ENCODE data around the gene HIBADH.

The HIBADH gene

DNA sequence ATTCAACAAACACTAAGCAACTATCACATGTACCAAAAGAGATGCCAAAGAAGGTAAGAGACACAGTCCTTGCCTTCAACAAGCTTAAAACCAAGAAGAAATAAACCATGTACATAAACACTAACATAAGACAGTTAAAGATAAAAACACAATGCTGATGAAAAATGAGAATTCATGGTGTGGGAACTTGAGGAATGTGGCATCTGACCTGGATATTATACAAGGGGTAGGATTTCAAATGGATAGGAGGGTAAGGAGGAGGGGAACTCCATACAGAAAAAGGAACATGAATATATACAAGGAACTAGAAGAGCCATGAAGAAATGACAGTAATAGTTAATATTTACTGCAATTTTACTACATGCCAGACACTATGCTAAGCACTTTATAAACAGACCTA is 11.0 kb downstream of the HIBADH start (continued):
- TF ChIP-seq, protein P1, sequence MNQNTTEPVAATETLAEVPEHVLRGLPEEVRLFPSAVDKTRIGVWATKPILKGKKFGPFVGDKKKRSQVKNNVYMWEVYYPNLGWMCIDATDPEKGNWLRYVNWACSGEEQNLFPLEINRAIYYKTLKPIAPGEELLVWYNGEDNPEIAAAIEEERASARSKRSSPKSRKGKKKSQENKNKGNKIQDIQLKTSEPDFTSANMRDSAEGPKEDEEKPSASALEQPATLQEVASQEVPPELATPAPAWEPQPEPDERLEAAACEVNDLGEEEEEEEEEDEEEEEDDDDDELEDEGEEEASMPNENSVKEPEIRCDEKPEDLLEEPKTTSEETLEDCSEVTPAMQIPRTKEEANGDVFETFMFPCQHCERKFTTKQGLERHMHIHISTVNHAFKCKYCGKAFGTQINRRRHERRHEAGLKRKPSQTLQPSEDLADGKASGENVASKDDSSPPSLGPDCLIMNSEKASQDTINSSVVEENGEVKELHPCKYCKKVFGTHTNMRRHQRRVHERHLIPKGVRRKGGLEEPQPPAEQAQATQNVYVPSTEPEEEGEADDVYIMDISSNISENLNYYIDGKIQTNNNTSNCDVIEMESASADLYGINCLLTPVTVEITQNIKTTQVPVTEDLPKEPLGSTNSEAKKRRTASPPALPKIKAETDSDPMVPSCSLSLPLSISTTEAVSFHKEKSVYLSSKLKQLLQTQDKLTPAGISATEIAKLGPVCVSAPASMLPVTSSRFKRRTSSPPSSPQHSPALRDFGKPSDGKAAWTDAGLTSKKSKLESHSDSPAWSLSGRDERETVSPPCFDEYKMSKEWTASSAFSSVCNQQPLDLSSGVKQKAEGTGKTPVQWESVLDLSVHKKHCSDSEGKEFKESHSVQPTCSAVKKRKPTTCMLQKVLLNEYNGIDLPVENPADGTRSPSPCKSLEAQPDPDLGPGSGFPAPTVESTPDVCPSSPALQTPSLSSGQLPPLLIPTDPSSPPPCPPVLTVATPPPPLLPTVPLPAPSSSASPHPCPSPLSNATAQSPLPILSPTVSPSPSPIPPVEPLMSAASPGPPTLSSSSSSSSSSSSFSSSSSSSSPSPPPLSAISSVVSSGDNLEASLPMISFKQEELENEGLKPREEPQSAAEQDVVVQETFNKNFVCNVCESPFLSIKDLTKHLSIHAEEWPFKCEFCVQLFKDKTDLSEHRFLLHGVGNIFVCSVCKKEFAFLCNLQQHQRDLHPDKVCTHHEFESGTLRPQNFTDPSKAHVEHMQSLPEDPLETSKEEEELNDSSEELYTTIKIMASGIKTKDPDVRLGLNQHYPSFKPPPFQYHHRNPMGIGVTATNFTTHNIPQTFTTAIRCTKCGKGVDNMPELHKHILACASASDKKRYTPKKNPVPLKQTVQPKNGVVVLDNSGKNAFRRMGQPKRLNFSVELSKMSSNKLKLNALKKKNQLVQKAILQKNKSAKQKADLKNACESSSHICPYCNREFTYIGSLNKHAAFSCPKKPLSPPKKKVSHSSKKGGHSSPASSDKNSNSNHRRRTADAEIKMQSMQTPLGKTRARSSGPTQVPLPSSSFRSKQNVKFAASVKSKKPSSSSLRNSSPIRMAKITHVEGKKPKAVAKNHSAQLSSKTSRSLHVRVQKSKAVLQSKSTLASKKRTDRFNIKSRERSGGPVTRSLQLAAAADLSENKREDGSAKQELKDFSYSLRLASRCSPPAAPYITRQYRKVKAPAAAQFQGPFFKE (tag by site-specific recombination; IDR thresholded peaks at IDR 0.05; ENCODE audit: borderline replicate concordance), result no peak
- TF ChIP-seq, protein P2, sequence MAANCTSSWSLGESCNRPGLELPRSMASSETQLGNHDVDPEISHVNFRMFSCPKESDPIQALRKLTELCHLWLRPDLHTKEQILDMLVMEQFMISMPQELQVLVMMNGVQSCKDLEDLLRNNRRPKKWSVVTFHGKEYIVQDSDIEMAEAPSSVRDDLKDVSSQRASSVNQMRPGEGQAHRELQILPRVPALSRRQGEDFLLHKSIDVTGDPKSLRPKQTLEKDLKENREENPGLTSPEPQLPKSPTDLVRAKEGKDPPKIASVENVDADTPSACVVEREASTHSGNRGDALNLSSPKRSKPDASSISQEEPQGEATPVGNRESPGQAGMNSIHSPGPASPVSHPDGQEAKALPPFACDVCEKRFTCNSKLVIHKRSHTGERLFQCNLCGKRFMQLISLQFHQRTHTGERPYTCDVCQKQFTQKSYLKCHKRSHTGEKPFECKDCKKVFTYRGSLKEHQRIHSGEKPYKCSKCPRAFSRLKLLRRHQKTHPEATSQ (tag by site-specific recombination; IDR thresholded peaks at IDR 0.05), result no peak
- TF ChIP-seq ZNF121 (tag by site-specific recombination; IDR thresholded peaks at IDR 0.05), result no peak

DNA sequence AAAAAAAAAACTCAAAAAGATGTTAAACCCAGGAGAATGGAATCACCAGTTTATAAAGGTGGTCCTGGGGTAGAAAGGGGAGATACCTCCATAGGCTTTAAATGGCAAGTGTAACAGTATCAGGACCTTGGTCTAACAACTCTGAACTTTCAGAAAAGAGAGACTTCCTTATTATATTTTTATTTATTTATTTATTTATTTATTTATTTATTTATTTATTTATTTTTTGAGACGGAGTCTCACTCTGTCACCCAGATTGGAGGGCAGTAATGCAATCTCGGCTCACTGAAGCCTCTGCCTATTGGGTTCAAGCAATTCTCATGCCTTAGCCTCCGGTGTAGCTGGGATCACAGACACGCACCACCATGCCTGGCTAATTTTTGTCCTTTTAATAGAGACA is 12.4 kb downstream of the HIBADH start:
- peaks cover 4 to 15% of the 10 kb centered on the region in 2 experiments for H3K36me3 ChIP-seq (ENCODE audit: control insufficient read depth in 2 of 2, insufficient read depth in 1 of 2, low read length in 2 of 2)
- CTCF ChIA-PET, result interaction anchor here (0.6 kb wide), 1 partner anchor 462 kb away, joined by 5 read pairs; no protein-coding TSS in a partner anchor
- no peak overlapping the region for H3K27ac ChIP-seq (ENCODE audit: extremely low read depth, low read depth, low read length)
- H3K9me3 ChIP-seq (ENCODE audit: control insufficient read depth, insufficient read depth, low read depth, low read length), result no peaks in the 10 kb centered on the region
- no peak overlapping the region for H3K4me3 ChIP-seq (ENCODE audit: low read depth, low read length)
- H3K4me1 ChIP-seq (ENCODE audit: control insufficient read depth, insufficient read depth, low read length), result no peaks in the 10 kb centered on the region
- POLR2A ChIA-PET, result no interaction called here
- TF ChIP-seq ZNF202 (tag by site-specific recombination; IDR thresholded peaks at IDR 0.05; ENCODE audit: borderline replicate concordance), result no peak
- TF ChIP-seq, protein P3, sequence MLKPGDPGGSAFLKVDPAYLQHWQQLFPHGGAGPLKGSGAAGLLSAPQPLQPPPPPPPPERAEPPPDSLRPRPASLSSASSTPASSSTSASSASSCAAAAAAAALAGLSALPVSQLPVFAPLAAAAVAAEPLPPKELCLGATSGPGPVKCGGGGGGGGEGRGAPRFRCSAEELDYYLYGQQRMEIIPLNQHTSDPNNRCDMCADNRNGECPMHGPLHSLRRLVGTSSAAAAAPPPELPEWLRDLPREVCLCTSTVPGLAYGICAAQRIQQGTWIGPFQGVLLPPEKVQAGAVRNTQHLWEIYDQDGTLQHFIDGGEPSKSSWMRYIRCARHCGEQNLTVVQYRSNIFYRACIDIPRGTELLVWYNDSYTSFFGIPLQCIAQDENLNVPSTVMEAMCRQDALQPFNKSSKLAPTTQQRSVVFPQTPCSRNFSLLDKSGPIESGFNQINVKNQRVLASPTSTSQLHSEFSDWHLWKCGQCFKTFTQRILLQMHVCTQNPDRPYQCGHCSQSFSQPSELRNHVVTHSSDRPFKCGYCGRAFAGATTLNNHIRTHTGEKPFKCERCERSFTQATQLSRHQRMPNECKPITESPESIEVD (tag by site-specific recombination; IDR thresholded peaks at IDR 0.05), result no peak
- no peak for TF ChIP-seq ZNF423 (tag by site-specific recombination; IDR thresholded peaks at IDR 0.05)
- peak; percentile 17 for TF ChIP-seq ZNF510 (tag by site-specific recombination; IDR thresholded peaks at IDR 0.05; ENCODE audit: insufficient replicate concordance)
- TF ChIP-seq, protein P4, sequence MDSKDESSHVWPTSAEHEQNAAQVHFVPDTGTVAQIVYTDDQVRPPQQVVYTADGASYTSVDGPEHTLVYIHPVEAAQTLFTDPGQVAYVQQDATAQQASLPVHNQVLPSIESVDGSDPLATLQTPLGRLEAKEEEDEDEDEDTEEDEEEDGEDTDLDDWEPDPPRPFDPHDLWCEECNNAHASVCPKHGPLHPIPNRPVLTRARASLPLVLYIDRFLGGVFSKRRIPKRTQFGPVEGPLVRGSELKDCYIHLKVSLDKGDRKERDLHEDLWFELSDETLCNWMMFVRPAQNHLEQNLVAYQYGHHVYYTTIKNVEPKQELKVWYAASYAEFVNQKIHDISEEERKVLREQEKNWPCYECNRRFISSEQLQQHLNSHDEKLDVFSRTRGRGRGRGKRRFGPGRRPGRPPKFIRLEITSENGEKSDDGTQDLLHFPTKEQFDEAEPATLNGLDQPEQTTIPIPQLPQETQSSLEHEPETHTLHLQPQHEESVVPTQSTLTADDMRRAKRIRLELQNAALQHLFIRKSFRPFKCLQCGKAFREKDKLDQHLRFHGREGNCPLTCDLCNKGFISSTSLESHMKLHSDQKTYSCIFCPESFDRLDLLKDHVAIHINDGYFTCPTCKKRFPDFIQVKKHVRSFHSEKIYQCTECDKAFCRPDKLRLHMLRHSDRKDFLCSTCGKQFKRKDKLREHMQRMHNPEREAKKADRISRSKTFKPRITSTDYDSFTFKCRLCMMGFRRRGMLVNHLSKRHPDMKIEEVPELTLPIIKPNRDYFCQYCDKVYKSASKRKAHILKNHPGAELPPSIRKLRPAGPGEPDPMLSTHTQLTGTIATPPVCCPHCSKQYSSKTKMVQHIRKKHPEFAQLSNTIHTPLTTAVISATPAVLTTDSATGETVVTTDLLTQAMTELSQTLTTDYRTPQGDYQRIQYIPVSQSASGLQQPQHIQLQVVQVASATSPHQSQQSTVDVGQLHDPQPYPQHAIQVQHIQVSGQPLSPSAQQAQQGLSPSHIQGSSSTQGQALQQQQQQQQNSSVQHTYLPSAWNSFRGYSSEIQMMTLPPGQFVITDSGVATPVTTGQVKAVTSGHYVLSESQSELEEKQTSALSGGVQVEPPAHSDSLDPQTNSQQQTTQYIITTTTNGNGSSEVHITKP (tag by site-specific recombination; IDR thresholded peaks at IDR 0.05), result no peak
- no peak for TF ChIP-seq ZNF549 (tag by site-specific recombination; IDR thresholded peaks at IDR 0.05)
- no peak for TF ChIP-seq ZBTB20 (tag by site-specific recombination; IDR thresholded peaks at IDR 0.05)
- no peak for TF ChIP-seq SP2 (tag by site-specific recombination; IDR thresholded peaks at IDR 0.05)
- no peak for TF ChIP-seq ZNF24 (tag by site-specific recombination; IDR thresholded peaks at IDR 0.05)
- TF ChIP-seq ZNF664 (tag by site-specific recombination; IDR thresholded peaks at IDR 0.05), result peak; percentile 38; the same call in 1 of the 2 replicates
- TF ChIP-seq ZNF544 (tag by site-specific recombination; IDR thresholded peaks at IDR 0.05), result no peak
- TF ChIP-seq ZNF777 (tag by site-specific recombination; IDR thresholded peaks at IDR 0.05; ENCODE audit: borderline replicate concordance), result no peak
- TF ChIP-seq ZNF394 (tag by site-specific recombination; IDR thresholded peaks at IDR 0.05; ENCODE audit: borderline replicate concordance), result peak; percentile 77; the same call in 1 of the 2 replicates
- no peak for TF ChIP-seq ZBTB21 (tag by site-specific recombination; IDR thresholded peaks at IDR 0.05)
- no peak for TF ChIP-seq ZNF174 (tag by site-specific recombination; IDR thresholded peaks at IDR 0.05)
- TF ChIP-seq, protein P5, sequence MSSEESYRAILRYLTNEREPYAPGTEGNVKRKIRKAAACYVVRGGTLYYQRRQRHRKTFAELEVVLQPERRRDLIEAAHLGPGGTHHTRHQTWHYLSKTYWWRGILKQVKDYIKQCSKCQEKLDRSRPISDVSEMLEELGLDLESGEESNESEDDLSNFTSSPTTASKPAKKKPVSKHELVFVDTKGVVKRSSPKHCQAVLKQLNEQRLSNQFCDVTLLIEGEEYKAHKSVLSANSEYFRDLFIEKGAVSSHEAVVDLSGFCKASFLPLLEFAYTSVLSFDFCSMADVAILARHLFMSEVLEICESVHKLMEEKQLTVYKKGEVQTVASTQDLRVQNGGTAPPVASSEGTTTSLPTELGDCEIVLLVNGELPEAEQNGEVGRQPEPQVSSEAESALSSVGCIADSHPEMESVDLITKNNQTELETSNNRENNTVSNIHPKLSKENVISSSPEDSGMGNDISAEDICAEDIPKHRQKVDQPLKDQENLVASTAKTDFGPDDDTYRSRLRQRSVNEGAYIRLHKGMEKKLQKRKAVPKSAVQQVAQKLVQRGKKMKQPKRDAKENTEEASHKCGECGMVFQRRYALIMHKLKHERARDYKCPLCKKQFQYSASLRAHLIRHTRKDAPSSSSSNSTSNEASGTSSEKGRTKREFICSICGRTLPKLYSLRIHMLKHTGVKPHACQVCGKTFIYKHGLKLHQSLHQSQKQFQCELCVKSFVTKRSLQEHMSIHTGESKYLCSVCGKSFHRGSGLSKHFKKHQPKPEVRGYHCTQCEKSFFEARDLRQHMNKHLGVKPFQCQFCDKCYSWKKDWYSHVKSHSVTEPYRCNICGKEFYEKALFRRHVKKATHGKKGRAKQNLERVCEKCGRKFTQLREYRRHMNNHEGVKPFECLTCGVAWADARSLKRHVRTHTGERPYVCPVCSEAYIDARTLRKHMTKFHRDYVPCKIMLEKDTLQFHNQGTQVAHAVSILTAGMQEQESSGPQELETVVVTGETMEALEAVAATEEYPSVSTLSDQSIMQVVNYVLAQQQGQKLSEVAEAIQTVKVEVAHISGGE (tag by site-specific recombination; conservative IDR thresholded peaks at IDR 0.05; ENCODE audit: low read depth), result peak; percentile 63
- TF ChIP-seq HOXC10 (CRISPR knock-in tag; IDR thresholded peaks at IDR 0.05), result no peak

All from HEK293 (cell line).